Measurements from ENCODE around the gene AGPS. TPM values are rescaled to one million over a fixed set of nuclear protein-coding genes. Genes with fewer than 3 reads are reported as not detected.

AGPS gene
- total and polyA plus RNA-seq, 2 of the 13 experiments (the other 11 are each of a cell fraction or from before 2014, with no cell fraction given): 39.4 to 99.0 TPM

- no peak overlapping the region for H3K27ac ChIP-seq (ENCODE audit: extremely low read length, insufficient read depth, low read length)
- POLR2A ChIA-PET: no interaction called here
These were observed 140.0 kb downstream of the AGPS start for GRCh38 chr2:177532567-177532966.

More at GRCh38 chr2:177532567-177532966, 140.0 kb downstream of the AGPS start:
- DNase-seq (ENCODE audit: low spot score) (no peak), FAIRE-seq (no peak), ATAC-seq (no peak)
- no peak for TF ChIP-seq TOE1 (CRISPR knock-in tag; IDR thresholded peaks at IDR 0.05)
- no peak for TF ChIP-seq ZNF329 (CRISPR knock-in tag; IDR thresholded peaks at IDR 0.05; ENCODE audit: low read depth)
- TF ChIP-seq JUND (CRISPR knock-in tag; IDR thresholded peaks at IDR 0.05): no peak
- TF ChIP-seq ATRX (CRISPR knock-in tag; IDR thresholded peaks at IDR 0.05; ENCODE audit: borderline replicate concordance): no peak
- TF ChIP-seq HDAC2 (CRISPR knock-in tag; IDR thresholded peaks at IDR 0.05): no peak
- no peak for TF ChIP-seq GLI4 (CRISPR knock-in tag; IDR thresholded peaks at IDR 0.05; ENCODE audit: borderline replicate concordance)
- no peak for TF ChIP-seq MYNN (CRISPR knock-in tag; IDR thresholded peaks at IDR 0.05; ENCODE audit: low read depth)
- no peak for TF ChIP-seq ZNF747 (CRISPR knock-in tag; IDR thresholded peaks at IDR 0.05; ENCODE audit: borderline replicate concordance)
- no peak for TF ChIP-seq NFATC3 (CRISPR knock-in tag; IDR thresholded peaks at IDR 0.05)
- TF ChIP-seq, protein P1, sequence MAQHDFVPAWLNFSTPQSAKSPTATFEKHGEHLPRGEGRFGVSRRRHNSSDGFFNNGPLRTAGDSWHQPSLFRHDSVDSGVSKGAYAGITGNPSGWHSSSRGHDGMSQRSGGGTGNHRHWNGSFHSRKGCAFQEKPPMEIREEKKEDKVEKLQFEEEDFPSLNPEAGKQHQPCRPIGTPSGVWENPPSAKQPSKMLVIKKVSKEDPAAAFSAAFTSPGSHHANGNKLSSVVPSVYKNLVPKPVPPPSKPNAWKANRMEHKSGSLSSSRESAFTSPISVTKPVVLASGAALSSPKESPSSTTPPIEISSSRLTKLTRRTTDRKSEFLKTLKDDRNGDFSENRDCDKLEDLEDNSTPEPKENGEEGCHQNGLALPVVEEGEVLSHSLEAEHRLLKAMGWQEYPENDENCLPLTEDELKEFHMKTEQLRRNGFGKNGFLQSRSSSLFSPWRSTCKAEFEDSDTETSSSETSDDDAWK (CRISPR knock-in tag; IDR thresholded peaks at IDR 0.05): no peak
- TF ChIP-seq ZNF788 (CRISPR knock-in tag; IDR thresholded peaks at IDR 0.05; ENCODE audit: borderline replicate concordance): no peak
- TF ChIP-seq, protein P2, sequence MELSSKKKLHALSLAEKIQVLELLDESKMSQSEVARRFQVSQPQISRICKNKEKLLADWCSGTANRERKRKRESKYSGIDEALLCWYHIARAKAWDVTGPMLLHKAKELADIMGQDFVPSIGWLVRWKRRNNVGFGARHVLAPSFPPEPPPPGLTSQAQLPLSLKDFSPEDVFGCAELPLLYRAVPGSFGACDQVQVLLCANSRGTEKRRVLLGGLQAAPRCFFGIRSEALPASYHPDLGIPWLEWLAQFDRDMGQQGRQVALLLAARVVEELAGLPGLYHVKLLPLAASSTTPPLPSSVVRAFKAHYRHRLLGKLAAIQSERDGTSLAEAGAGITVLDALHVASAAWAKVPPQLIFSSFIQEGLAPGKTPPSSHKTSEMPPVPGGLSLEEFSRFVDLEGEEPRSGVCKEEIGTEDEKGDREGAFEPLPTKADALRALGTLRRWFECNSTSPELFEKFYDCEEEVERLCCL (CRISPR knock-in tag; IDR thresholded peaks at IDR 0.05; ENCODE audit: borderline replicate concordance): no peak
- no peak for TF ChIP-seq ZNF44 (CRISPR knock-in tag; IDR thresholded peaks at IDR 0.05)
- no peak for TF ChIP-seq ZNF431 (CRISPR knock-in tag; IDR thresholded peaks at IDR 0.05; ENCODE audit: borderline replicate concordance, low read depth)
- TF ChIP-seq ZNF644 (CRISPR knock-in tag; IDR thresholded peaks at IDR 0.05; ENCODE audit: low read depth): no peak
- TF ChIP-seq NAIF1 (CRISPR knock-in tag; IDR thresholded peaks at IDR 0.05; ENCODE audit: borderline replicate concordance): no peak
- TF ChIP-seq DNMT3B (CRISPR knock-in tag; conservative IDR thresholded peaks at IDR 0.05): no peak
- TF ChIP-seq MAFF (IDR thresholded peaks at IDR 0.05; ENCODE audit: low read depth, low read length): no peak
- no peak for TF ChIP-seq ZBTB4 (CRISPR knock-in tag; IDR thresholded peaks at IDR 0.05; ENCODE audit: borderline replicate concordance)
- H3K4me1 ChIP-seq (ENCODE audit: insufficient read depth, low read length): no peaks in the 10 kb centered on the region
- in situ Hi-C loops (cut with HindIII; ENCODE audit: extremely low pct_ligation_motif_present, low pct_unique_long_range_greater_than_20kb) (no loop called here), intact Hi-C loops (cut with micrococcal nuclease; ENCODE audit: unreplicated experiment) (no loop called here)
- no peak overlapping the region for H3K9ac ChIP-seq (ENCODE audit: insufficient read depth, low read depth, low read length)
- BruUV-seq (replicated peaks): no TSS peak
- CTCF ChIA-PET (ENCODE audit: low intra/inter-chr PET ratio, low total read pairs): no interaction called here
- H3K79me2 ChIP-seq (ENCODE audit: insufficient read depth, low read length): no peaks in the 10 kb centered on the region
- 100% methylated on average over 1 of the region's 1 CpG for WGBS (ENCODE audit: low lambda C conversion rate)
- no peak overlapping the region for H3K4me3 ChIP-seq (replicated peaks in 1 of 3; ENCODE audit: insufficient read depth in 1 of 3, low read depth in 2 of 3, low read length in 3 of 3)
- no peaks in the 10 kb centered on the region for H3K9me3 ChIP-seq (ENCODE audit: low read length)
- peaks cover 5 to 18% of the 10 kb centered on the region in 2 experiments; a peak in 2 of 5 replicates for H3K36me3 ChIP-seq (replicated peaks in 1 of 2; ENCODE audit: control insufficient read depth in 1 of 2, insufficient read depth in 2 of 2, low read length in 2 of 2)
- H2AFZ ChIP-seq (ENCODE audit: low read length): no peak overlapping the region
- H3K4me2 ChIP-seq (ENCODE audit: low read depth, low read length): no peak overlapping the region
- H3K27me3 ChIP-seq (ENCODE audit: control insufficient read depth in 1 of 2, insufficient read depth in 2 of 2, low read length in 2 of 2): no peaks in the 10 kb centered on the region
- H4K20me1 ChIP-seq (ENCODE audit: insufficient read depth, low read length): no peaks in the 10 kb centered on the region
